Activated CD4-positive, alpha-beta T cell treated with anti-CD3 and anti-CD28 coated beads, Interleukin-2, amount 10 ng/mL, durations not matched to agents 7 days and 5 days (primary cell): ENCODE data around the gene MED26. TPM values are rescaled to one million over a fixed set of nuclear protein-coding genes. Genes with fewer than 3 reads are reported as not detected.
"Not testable (repeated sequence)": the region's sequence is repeated elsewhere in the genome, so short reads cannot be mapped to it uniquely, and the experiment has no call there.

Experiments
- CTCF ChIA-PET: fragments of 350-600 bp; sonication (Branson Sonifier 250); formaldehyde crosslinking; loops from one replicate; lab custom pipeline; 2021; ENCODE audit warnings: antibody characterized with exemption; lab: Charles Lee
- POLR2A ChIA-PET: fragments of 350-600 bp; sonication (Branson Sonifier 250); formaldehyde crosslinking; loops from one replicate; lab custom pipeline; 2021; ENCODE audit warnings: antibody characterized with exemption; lab: Charles Lee
- DNase-seq: peaks from one replicate; pipeline ENCODE4 v3.0.0-alpha.2; 2020
- H3K27ac Mint-ChIP-seq: one replicate; pipeline ENCODE4 v1.8.0; 2021; ENCODE audit warnings: mild to moderate bottlenecking, moderate library complexity, mixed read lengths
- H3K27me3 Mint-ChIP-seq: one replicate; pipeline ENCODE4 v1.8.0; 2021; ENCODE audit warnings: mixed read lengths
- H3K36me3 Mint-ChIP-seq: one replicate; pipeline ENCODE4 v1.8.0; 2021; ENCODE audit warnings: low read depth, mixed read lengths
- H3K4me1 Mint-ChIP-seq: one replicate; pipeline ENCODE4 v1.8.0; 2021; ENCODE audit warnings: mixed read lengths
- H3K4me3 Mint-ChIP-seq: one replicate; pipeline ENCODE4 v1.8.0; 2021; ENCODE audit warnings: mild to moderate bottlenecking, moderate library complexity, mixed read lengths
- H3K9me3 Mint-ChIP-seq: one replicate; pipeline ENCODE4 v1.8.0; 2021; ENCODE audit warnings: mixed read lengths
- total RNA-seq, 2 experiments: library from RNA; stranded (reverse); gene quantifications; one replicate each; pipeline ENCODE4 v1.2.3, GENCODE V29; 2021

MED26 gene
- total RNA-seq, 2 experiments from 2014 or later = 14.6 to 15.6 TPM

DNA sequence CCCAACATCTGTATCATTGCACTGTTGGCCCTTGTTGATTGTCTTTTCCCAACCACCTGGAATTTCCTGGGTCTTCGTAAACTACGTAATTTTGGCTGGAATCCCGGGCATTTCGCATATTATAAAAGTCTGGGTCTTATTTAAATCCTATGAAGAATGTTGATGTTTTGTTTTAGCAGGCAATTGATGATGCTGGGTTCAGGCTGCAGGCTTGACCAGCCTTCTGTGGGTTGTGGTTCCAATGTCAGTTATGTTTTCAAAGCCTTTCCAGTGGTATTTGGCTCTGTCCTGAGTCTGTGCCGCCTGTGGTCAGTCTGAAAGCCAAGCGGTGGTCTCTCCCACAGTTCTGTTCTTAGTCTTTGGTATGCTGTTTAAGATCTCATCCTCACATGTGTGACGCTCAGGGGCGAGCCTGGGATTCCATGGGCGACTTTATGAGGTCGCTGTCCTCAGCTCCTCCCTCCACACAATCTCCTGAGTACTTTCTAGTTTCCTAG is 68.2 kb downstream of the MED26 start:
- Mint-ChIP-seq H3K4me1 (peaks cover 19% of the 10 kb centered on the region), H3K27me3 (no peaks in the 10 kb centered on the region), H3K9me3 (no peaks in the 10 kb centered on the region), H3K36me3 (peaks cover 55% of the 10 kb centered on the region), H3K4me3 (no peak overlapping the region), H3K27ac (no peak overlapping the region)
- no peak for DNase-seq
- POLR2A ChIA-PET = no interaction called here
- CTCF ChIA-PET = no interaction called here

GRCh38 chr19:16554776-16555175 is 73.2 kb downstream of the MED26 start:
- H3K27me3 Mint-ChIP-seq = no peaks in the 10 kb centered on the region
- no peak overlapping the region for H3K27ac Mint-ChIP-seq
- no peak for DNase-seq
- H3K9me3 Mint-ChIP-seq = no peaks in the 10 kb centered on the region
- H3K4me1 Mint-ChIP-seq = peaks cover 17% of the 10 kb centered on the region
- no peak overlapping the region for H3K4me3 Mint-ChIP-seq
- POLR2A ChIA-PET = no interaction called here
- H3K36me3 Mint-ChIP-seq = peaks cover 40% of the 10 kb centered on the region
- CTCF ChIA-PET = no interaction called here

DNA sequence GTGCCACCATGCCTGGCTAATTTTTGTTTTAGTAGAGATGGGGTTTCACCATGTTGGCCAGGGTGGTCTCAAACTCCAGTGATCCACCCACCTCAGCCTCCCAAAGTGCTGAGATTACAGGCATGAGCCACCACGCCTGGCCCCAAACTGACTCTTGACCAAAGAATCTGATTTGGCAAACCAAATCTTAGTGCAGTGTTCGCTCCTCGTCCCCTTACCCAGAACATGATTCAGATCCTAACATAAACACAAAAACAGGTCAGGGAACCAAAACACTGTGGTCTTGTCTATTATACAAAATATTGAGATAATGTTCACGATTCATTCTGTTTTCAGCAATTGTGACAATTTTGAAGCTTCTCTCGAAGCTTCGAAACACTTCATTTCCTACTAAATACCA is 76.1 kb downstream of the MED26 start:
- H3K27ac Mint-ChIP-seq, H3K9me3 Mint-ChIP-seq, DNase-seq, H3K27me3 Mint-ChIP-seq, H3K4me3 Mint-ChIP-seq, POLR2A ChIA-PET: not testable (repeated sequence)
- H3K36me3 Mint-ChIP-seq = peaks cover 27% of the 10 kb centered on the region
- CTCF ChIA-PET = interaction anchor here (1.1 to 1.5 kb wide), 3 partner anchors 10 to 36 kb away, joined by 3 to 4 read pairs (median 3); no protein-coding TSS in a partner anchor
- peaks cover 21% of the 10 kb centered on the region for H3K4me1 Mint-ChIP-seq

GRCh38 chr19:16548956-16549355 is 79.0 kb downstream of the MED26 start:
- Mint-ChIP-seq H3K9me3 (no peaks in the 10 kb centered on the region), H3K4me3 (no peak overlapping the region), H3K27ac (no peak overlapping the region), H3K4me1 (peaks cover 24% of the 10 kb centered on the region), H3K27me3 (no peaks in the 10 kb centered on the region), H3K36me3 (peaks cover 22% of the 10 kb centered on the region)
- DNase-seq = no peak
- ChIA-PET CTCF (interaction anchor here (0.7 to 1.2 kb wide), 2 partner anchors 14 to 1304 kb away, joined by 3 to 4 read pairs; no protein-coding TSS in a partner anchor), POLR2A (no interaction called here)

DNA sequence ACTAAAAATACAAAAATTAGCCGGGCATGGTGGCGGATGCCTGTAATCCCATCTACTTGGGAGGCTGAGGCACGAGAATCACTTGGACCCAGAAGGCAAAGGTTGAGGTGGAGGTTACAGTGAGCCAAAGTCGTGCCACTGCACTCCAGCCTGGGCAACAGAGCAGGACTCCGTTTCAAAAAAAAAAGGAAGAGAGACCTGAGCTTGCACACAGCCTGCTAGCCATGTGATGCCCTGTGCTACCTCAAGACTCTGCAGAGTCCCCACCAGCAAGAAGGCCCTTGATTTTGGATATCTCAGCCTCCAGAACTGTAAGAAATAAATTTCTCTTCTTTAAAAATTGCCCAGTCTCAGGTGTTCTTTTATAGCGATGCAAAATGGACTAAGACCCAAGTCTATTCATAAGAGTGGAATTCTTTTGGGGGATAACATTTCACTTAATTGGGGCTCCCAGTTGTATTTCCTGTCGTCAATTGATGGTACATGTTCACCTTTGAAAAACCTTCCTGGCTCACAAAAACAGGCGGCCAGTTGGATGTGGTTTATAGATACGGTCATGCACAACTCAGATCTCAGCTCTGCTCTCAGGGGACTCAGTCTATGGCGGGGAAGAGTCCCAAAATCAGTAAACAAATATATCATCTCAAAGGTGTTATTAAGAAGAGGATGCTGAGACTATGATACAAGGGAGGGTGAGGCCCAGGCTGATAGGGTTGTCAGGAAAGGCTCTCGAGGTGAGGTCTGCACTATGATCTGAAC is 83.4 kb downstream of the MED26 start:
- H3K27ac Mint-ChIP-seq = peak overlapping the region; percentile 10
- ChIA-PET POLR2A (no interaction called here), CTCF (interaction anchor here (1.6 kb wide), 1 partner anchor 42 kb away, joined by 5 read pairs; no protein-coding TSS in a partner anchor)
- no peaks in the 10 kb centered on the region for H3K27me3 Mint-ChIP-seq
- DNase-seq = no peak
- peaks cover 22% of the 10 kb centered on the region for H3K36me3 Mint-ChIP-seq
- H3K4me1 Mint-ChIP-seq = peaks cover 36% of the 10 kb centered on the region
- no peaks in the 10 kb centered on the region for H3K9me3 Mint-ChIP-seq
- peak overlapping the region; percentile 0 for H3K4me3 Mint-ChIP-seq

DNA sequence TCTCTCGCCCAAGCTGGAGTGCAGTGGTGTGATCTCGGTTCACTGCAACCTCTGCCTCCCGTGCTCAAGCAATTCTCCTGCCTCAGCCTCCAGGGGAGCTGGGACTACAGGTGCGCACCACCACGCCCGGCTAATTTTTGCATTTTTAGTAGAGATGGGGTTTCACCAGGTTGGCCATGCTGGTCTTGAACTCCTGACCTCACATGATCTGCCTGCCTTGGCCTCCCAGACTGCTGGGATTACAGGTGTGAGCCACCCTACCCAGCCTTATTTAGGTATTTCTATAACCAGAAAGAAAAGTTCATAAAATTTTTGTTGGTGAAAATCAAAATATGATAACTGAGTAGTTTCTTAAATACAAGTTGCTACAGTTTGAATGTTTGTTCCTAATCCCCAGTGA is 84.3 kb downstream of the MED26 start:
- POLR2A ChIA-PET, H3K27me3 Mint-ChIP-seq, H3K9me3 Mint-ChIP-seq, DNase-seq: not testable (repeated sequence)
- peak overlapping the region; percentile 96 for H3K27ac Mint-ChIP-seq
- CTCF ChIA-PET = interaction anchor here (1.0 to 1.6 kb wide), 2 partner anchors 43 to 83 kb away, joined by 3 to 5 read pairs; no protein-coding TSS in a partner anchor
- peaks cover 30% of the 10 kb centered on the region for H3K36me3 Mint-ChIP-seq
- H3K4me1 Mint-ChIP-seq = peaks cover 38% of the 10 kb centered on the region
- H3K4me3 Mint-ChIP-seq = peak overlapping the region; percentile 94

GRCh38 chr19:16542910-16543472 is 85.0 kb downstream of the MED26 start:
- H3K4me3 Mint-ChIP-seq = peak overlapping the region; percentile 94
- H3K27me3 Mint-ChIP-seq = no peaks in the 10 kb centered on the region
- H3K9me3 Mint-ChIP-seq = no peaks in the 10 kb centered on the region
- DNase-seq = no peak
- peak overlapping the region; percentile 96 for H3K27ac Mint-ChIP-seq
- POLR2A ChIA-PET = no interaction called here
- H3K36me3 Mint-ChIP-seq = peaks cover 37% of the 10 kb centered on the region
- CTCF ChIA-PET = interaction anchor here (1.0 kb wide), 1 partner anchor 84 kb away, joined by 3 read pairs; no protein-coding TSS in a partner anchor
- peaks cover 43% of the 10 kb centered on the region for H3K4me1 Mint-ChIP-seq

DNA sequence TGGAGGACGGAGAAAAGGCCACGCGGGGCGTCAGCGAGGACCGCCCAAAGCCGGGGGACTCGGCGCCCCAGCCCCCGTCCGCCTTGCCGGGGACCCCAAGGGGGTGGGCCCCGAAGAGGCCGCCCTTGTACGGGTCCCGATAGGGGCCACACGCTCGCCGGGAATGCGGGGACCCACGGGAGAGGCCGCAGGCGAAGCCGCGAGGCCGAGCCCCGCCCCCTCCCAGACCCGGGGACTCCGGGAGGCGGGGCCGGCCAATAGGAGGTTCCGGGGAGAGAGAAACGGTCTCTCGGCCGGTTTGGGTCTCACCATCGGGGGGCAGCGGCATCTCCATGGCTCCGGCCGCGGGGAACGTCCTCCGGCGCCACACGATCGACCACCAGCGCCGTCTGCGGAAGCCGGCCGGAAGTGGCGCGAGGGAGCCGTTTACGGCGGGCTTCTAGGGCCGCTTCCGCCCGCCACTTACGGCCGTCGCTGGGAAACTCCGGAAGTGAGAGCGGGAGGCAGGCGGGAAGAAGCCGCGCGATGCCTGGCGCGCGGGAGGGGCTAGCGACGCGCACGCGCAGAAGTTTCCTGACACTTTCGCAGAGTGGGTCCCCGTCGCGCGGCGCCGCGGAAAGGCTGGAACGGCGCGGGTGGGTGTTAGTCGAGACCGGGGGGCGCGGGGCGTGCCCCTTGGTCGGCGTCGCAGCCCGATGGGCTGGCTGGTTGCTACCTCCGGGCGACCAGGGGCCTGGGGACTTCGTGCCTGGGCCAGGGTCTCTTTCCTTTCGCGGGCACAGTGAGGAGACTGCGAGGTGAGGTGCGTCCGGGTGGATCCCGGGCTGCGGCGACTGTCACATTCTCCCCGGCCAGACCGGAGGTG is 85.7 kb downstream of the MED26 start, which contains the start of gene CHERP:
Gene CHERP, minus strand, starts transcription at position 393 of the 865 bp plus-strand sequence. Its CDS starts 59 bp downstream, at position 334.
- DNase-seq = peak; percentile 96
- no peaks in the 10 kb centered on the region for H3K9me3 Mint-ChIP-seq
- H3K27ac Mint-ChIP-seq = peak within 1 kb of the TSS; percentile 96
- peaks cover 44% of the 10 kb centered on the region for H3K36me3 Mint-ChIP-seq
- H3K27me3 Mint-ChIP-seq = no peaks in the 10 kb centered on the region
- POLR2A ChIA-PET = no interaction called here
- H3K4me1 Mint-ChIP-seq = peaks cover 49% of the 10 kb centered on the region
- CTCF ChIA-PET = interaction anchor here (0.6 to 0.9 kb wide), 3 partner anchors 9 to 87 kb away, joined by 3 read pairs; no protein-coding TSS in a partner anchor
- H3K4me3 Mint-ChIP-seq = peak within 1 kb of the TSS; percentile 94

GRCh38 chr19:16541526-16542044 is 86.4 kb downstream of the MED26 start:
- Mint-ChIP-seq H3K4me1 (peaks cover 49% of the 10 kb centered on the region), H3K27me3 (no peaks in the 10 kb centered on the region), H3K4me3 (peak overlapping the region; percentile 94), H3K9me3 (no peaks in the 10 kb centered on the region), H3K27ac (peak overlapping the region; percentile 70), H3K36me3 (peaks cover 49% of the 10 kb centered on the region)
- ChIA-PET CTCF (interaction anchor here (0.6 to 2.1 kb wide), 4 partner anchors 9 to 87 kb away, joined by 3 to 5 read pairs (median 3); no protein-coding TSS in a partner anchor), POLR2A (no interaction called here)
- DNase-seq = peak; percentile 29

- CTCF ChIA-PET = interaction anchor here (0.9 to 2.1 kb wide), 2 partner anchors 8 to 24 kb away, joined by 3 to 5 read pairs; no protein-coding TSS in a partner anchor
- Mint-ChIP-seq H3K4me3 (peak overlapping the region; percentile 94), H3K4me1 (peaks cover 48% of the 10 kb centered on the region), H3K36me3 (peaks cover 52% of the 10 kb centered on the region), H3K9me3 (no peaks in the 10 kb centered on the region), H3K27me3 (no peaks in the 10 kb centered on the region), H3K27ac (peak overlapping the region; percentile 70)
- no peak for DNase-seq
- POLR2A ChIA-PET = no interaction called here
These were observed 87.1 kb downstream of the MED26 start for GRCh38 chr19:16540948-16541347.

GRCh38 chr19:16537111-16537510 is 90.9 kb downstream of the MED26 start:
- Mint-ChIP-seq H3K9me3 (no peaks in the 10 kb centered on the region), H3K4me3 (no peak overlapping the region), H3K4me1 (peaks cover 28% of the 10 kb centered on the region), H3K36me3 (peaks cover 63% of the 10 kb centered on the region), H3K27me3 (no peaks in the 10 kb centered on the region), H3K27ac (no peak overlapping the region)
- no peak for DNase-seq
- POLR2A ChIA-PET = no interaction called here
- CTCF ChIA-PET = no interaction called here

DNA sequence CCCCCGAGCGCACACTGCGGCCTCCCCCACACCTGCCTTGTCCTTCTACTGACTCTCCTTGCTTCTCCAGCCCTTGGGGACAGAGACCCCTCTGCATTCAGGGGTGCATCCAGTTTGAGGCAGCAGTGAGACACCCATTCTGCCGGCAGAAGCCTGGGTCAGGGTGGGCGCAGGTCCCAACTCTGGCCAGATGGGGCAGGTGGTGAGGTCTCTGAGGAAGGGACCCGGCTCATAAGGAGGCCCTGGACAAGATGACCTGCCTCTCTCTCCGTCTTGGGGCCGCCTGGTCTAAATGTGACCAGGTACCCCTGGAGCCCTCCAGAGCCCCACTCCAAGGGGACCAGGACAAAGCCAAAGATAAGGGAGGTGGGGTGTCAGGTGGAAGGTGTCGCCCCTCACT is 91.9 kb downstream of the MED26 start:
- Mint-ChIP-seq H3K4me3 (no peak overlapping the region), H3K9me3 (no peaks in the 10 kb centered on the region), H3K27me3 (no peaks in the 10 kb centered on the region), H3K36me3 (peaks cover 63% of the 10 kb centered on the region), H3K27ac (no peak overlapping the region), H3K4me1 (peaks cover 22% of the 10 kb centered on the region)
- DNase-seq = no peak
- POLR2A ChIA-PET = no interaction called here
- CTCF ChIA-PET = no interaction called here
